Endometrial microvascular endothelial cells (primary cell): ENCODE measurements around the gene CDK14. TPM values are rescaled to one million over a fixed set of nuclear protein-coding genes. Genes with fewer than 3 reads are reported as not detected.
"Not testable (repeated sequence)": the region's sequence is repeated elsewhere in the genome, so short reads cannot be mapped to it uniquely, and the experiment has no call there.

Source experiments
- in situ Hi-C: cut with HindIII; loops from 2 replicates; pipeline ENCODE4 v1.10.0; 2017; ENCODE audit warnings: low sequenced_read_pairs, low pct_unique_long_range_greater_than_20kb; ENCODE audit errors: inconsistent ontology term
- total RNA-seq: library from RNA; depleted of rRNA; stranded (reverse); fragments of >200 nt; gene quantifications from one replicate; pipeline ENCODE4 v1.2.3, GENCODE V29; 2015; ENCODE audit errors: inconsistent ontology term

CDK14 gene
- total RNA-seq, 1 donor from 2014 or later = 7.2 TPM

DNA sequence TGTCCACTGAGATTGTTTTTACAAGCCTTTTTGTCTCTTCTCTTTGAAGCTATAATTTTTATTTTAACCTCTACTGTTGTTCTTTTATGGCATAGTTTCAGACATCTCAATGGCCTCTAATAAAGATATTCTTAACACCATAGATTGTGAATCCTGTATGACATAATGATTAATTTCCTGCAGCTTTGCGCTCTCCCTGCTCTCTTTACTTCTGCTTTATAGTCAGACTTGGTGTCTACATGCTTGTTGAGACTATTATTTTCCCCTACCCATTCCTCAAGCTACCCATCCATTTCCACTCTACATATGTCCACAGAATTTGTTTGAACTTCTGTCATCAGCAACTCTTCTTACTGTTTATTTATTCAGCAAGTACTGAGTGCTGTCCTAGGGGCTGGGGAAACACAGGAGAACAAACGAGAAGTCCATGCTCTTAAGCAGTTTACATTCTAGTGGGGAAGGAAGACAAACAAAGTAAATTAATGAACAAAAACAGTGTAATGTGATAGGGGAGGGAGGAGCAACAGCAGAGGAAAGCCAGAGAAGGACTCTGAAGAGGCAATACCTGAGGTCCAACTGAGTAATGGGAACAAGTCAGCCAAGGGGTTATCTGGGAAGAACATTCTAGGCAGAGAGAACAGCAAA, 110.1 kb downstream of the CDK14 start:
- in situ Hi-C loops = no loop called here

DNA sequence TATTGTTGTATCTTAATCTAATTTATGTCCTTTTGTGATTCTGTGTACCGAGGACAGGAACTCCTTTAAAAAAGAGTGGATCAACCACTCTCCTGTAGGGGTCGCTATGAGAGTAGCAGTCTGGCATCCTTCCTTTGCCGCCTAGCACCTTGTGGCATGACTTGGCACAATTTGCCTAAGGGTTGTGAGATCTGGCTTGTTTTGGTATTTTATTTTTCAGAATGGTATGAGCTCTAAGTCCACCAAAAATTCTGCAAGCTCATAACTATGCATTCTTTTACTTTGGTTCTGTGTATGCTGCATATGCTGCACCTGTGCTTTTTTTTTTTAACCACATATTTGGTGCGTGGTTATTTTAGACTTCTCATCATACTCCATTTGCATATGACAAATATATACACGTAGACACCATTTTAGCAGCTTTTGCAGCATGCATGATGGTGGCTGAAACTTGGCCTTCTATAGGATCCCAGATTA, 112.8 kb downstream of the CDK14 start:
- in situ Hi-C loops = no loop called here

DNA sequence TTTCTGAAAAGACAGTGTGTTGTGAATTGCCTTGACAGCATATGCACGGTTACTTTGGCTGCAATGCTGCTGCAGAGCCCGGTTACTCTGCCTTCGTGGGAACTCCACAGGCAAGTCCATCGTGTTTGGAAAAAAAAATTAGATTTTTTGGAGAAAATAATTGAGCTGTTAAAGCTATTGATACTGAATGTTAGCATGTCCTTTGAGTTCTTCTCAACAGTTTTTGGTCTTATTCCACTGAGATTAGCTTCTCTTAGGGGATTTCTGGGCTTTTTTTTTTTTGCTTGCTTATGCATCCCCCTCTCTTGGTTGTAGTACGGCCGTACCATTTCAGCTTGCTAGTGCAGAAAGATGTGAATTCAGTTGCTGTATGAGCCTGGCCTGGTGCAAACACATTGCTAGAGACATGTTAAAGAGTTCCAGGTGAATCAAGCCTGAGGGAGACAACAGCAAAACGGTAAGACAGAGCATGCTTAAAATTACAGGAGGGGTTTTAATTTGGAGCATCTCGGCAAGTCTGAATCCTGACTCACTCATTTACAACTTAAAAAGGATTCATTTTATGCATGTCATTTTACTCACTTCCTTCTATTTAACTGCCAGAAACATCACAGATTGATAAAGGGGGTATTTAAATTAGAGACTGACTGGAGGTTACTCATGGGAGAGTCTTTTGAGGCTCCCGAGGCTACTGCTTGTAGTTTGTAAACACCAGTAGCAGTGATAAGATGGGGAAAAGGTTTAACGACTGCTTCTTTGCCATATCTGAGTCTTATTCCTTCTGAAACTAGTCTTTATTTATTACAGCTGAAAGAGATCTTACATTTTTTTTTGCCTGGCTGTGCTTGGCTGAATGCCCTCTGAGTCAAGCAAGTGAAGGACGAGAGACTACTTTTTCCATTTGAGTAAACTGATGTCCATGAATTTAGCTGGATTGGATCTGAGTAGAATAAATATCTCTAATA, 113.7 kb downstream of the CDK14 start:
- in situ Hi-C loops = no loop called here

DNA sequence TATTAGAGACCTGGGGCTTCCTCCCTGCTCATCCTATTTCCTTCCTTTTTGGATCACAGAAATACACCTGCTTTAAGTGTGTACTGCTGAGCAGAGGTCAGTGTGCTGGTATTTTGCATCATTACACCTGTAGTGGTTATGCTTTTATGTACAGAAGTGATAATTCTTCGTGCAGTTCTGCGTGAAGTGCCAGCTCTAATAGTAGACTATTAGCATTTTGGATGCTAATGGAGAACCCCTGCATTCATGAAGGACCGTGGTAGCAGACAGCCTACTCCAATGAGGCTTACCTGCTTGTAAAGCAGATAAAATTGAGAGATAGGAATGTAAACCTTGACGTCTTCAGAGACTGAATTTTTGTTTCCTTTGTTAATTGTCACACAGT, 114.3 kb downstream of the CDK14 start:
- in situ Hi-C loops = no loop called here

DNA sequence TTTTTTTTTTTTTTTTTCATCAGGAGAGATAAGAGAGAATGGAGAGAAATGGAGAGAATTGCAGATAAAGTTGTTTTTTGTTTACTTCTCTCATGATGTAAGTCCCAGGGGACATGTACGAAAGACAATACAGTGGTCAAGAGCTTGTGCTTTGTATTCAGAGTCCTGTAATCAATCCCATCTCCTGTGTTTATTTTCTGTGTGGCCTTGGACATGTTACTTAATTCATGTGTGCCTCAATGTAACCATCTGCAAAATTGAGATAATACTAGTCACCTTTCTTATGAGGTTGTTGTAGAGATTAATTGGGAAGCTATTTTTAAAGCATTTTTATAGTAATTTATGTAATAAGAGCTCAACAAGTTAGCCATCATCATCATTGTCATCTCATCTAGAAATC, 117.5 kb downstream of the CDK14 start:
- in situ Hi-C loops = no loop called here

DNA sequence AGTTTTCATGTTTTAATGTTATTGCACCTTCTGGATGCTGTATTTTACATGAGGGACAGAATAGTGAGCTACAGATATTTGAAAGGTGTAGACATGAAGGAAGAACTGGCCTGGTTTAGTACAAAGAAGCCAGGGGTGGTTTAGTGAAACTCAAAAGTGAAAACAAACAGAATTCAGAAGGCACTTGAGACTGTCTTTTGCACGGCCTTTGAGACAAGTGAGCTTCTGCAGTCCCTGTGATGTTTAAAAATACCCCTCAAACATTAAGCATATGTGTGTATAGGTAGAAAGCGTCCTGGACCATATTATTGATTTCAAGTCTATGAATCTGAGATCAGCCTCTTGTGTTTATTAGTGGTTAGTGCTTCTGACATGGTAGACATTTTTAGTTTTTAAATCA, 118.9 kb downstream of the CDK14 start:
- in situ Hi-C loops = no loop called here

DNA sequence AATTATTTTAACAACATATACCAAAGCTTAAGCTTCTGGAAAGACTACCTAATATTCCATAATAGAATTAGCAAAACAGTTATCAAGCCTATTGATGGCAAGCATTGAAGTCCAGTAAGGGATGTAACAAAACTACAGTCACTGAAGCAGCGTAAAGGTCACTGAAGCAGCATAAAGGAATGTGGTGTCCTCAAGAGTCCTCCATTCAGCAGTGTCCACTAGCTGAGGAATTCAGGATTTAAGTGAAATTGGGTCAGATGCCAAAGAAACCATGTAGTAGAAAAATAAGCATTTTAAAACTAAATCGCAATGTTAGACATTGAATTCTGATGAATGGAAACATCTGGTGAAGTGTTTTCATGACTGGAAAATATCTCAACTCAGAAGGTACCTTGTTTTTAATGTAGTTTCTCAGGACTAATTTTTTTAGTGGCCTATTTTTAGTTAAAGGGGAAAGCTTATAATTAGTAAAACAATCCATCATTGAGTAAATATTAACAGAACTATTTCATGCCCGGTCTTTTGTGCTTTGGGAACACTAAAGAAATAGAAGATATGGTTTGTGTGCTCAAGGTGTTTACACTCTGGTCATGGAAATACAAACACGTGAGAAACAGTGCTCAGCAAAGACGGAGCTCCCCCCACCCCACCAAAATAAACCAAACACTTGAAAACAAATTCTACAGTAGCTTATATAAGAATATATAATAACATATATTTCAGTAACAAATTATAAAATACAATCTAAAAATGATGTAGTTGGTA, 121.4 kb downstream of the CDK14 start:
- in situ Hi-C loops = no loop called here

DNA sequence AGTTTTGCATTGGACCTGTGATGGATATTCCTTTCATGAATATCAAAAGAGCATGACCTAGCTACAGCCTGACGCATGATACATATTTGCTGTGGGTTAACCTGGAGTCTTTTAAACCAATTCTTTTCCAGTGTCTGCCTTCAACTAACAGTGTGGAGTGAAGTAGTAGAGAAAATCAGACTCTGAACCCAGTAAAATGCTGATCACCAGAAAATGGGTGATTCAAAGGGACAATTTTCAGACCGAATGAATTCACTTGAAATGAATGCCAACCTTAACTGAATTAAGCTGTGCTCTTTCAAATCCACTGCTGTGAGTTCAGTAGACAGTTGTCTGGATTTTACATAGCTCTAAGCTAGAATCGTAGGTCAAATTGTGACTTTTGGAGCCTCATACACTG, 123.0 kb downstream of the CDK14 start:
- in situ Hi-C loops = no loop called here

DNA sequence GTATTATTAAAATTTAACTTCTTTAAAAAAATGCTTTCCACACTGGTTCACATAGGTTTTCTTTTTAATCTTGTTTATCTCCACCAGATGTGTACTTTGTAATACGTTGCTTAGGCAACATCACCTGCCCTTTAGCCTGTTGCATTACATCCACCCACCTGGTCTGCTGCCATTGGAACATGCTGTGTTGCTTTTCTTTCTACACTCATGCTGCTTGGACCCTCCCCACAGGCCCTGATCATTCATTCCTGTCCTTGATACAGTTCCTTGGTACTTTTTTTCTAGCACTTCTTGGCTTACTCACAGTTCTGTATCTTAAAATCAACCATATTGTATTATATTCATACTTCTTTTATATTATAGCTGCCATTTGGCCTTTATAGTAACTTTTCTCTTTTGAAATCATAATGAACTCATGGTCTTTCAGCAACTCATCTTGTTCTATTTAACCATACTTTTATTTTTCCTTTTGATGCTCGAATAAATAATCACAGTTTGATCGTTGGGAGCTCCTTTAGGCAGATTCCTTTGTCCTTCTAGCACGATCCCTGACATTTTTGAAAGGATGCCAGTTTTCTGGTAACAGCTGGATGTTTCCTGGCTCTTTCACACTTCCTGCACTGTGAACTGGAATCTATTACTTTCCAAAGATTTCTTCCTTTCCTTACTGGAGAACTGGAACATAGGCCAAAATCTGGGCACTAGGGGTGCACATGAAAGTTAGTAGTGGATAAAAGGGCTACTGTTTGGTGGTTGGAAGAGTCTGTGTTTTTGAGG, 125.1 kb downstream of the CDK14 start:
- in situ Hi-C loops = no loop called here

DNA sequence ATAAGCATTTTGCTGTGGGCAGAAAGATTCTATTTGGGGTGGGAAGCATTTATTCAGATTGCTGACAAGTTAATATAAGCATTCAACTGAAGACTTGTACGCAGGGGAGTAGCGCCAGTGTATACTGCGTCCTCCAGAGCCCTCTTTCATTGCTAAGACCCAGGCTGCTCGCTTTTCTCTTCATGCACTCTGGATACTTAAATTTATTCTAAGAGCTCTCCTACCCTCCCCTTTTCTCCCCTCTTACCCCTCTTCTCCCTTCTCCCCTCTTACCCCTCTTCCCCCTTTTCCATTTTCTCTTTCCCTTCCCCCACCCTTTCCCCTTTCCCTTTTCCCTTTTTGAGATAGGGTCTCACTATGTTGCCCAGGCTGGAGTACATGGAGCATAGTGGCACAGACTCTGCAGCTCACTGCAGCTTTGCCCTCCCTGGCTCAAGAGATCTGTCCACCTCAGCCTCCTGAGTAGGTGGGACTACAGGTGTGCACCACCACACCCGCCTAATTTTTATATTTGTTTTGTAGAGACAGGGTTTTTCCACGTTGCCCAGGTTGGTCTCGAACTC, 125.8 kb downstream of the CDK14 start:
- in situ Hi-C loops = no loop called here

DNA sequence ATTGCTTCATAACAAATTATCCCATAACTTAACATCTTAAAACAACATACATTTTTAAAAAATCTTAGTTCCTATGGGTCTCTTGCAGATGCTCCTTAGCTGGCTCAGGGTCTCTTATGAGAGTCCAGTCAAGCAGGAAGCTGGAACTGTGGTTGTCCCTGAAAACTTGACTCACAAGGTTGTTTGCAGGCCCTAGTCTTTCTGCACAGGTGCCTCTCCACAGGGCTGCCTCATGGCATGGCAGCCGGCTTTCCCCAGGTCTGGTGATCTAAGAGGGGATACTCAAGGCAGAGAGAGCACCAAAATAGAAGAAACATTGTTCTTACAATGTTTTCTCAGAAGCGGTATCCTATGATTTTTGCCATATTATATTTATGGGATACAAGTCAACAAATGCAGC, 127.1 kb downstream of the CDK14 start:
- in situ Hi-C loops = no loop called here

DNA sequence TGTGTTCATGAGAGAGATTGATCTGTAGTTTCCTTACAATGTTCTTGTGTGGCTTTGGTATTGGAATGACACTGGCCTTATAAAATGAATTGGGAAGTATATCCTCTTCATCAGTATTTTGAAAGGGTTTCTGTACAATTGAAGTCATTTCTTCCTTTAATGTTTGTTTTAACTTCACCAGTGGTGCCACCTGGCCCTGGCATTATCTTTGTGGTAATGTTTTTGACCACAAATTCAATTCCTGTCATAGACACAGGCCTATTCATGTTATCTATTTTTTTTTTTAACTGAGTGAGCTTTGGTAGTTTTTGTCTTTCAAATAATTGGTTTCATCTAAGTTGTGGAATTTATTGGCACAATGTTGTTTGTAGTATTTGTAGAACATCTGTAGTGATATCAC, 127.7 kb downstream of the CDK14 start:
- in situ Hi-C loops = no loop called here

DNA sequence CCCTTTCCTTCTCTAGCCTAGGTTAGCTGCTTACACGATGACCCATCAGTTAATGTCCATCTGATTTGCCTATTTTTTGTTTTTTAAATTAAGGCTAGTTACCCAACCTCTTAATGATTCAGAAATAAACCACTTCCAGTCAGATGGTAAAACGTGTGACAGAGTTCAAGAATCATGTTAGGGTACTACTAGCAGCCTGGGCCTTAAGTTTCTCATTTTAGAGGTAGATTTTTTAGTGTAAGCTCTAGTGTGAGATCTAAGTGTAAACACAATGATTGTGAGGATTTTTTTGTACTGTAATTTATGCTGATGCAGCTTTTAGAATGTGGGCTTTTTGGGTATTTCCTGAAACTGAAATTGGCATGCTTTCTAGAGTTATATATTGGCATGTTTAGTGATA, 130.0 kb downstream of the CDK14 start:
- in situ Hi-C loops = no loop called here

DNA sequence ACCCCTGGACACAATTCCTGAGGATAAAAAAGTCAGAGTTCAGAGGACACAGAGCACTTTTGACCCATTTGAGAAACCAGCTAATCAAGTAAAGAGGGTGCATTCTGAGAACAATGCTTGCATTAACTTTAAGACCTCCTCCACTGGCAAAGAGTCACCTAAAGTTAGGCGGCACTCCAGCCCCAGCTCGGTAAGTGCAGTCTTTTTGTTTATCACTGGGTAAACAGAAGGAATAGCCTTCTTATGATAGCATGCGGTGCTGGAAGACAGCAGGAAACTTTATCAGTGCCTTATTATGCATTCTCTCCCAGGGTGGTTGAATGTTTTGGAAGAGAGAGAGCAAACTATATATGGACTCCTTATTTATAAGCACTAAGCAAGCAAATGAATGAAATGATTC, 130.5 kb downstream of the CDK14 start:
- in situ Hi-C loops = no loop called here

DNA sequence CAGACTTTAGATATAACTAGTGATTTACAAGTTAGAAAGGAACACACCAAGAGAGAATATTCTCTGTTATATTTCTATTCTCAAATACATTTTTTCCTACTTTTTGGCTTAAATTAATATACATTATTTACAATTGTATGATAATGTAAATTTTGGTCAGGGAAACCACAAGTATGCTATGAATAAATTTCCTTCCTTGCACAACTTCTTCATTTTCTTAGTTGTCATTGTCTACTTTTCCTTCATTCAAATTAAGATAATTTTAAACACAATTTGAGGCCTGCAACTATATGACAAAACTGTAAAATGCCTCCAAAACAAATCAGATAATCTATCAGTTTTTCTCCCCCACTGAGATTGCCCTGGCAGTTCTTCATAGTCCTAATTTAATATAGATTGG, 131.3 kb downstream of the CDK14 start:
- in situ Hi-C loops = no loop called here

DNA sequence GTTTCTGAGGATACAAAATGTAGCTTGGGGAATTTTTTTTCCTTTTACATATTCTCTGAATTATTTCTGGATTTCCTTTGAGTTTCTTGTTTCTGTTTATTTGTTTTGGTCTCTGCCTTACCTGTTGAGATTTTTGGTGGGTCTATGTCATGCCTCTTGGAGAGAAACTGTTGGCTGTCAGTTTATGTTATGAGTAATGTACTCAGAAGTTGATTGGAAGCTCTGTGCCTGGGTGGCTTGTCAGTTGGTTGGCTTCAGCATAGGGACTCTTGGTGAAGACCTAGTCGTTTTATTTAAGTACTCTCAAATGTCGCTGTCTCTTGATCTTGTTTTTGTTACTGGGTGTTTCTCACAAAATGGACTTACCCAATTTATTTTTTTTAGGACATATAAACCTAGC, 132.4 kb downstream of the CDK14 start:
- in situ Hi-C loops = no loop called here

DNA sequence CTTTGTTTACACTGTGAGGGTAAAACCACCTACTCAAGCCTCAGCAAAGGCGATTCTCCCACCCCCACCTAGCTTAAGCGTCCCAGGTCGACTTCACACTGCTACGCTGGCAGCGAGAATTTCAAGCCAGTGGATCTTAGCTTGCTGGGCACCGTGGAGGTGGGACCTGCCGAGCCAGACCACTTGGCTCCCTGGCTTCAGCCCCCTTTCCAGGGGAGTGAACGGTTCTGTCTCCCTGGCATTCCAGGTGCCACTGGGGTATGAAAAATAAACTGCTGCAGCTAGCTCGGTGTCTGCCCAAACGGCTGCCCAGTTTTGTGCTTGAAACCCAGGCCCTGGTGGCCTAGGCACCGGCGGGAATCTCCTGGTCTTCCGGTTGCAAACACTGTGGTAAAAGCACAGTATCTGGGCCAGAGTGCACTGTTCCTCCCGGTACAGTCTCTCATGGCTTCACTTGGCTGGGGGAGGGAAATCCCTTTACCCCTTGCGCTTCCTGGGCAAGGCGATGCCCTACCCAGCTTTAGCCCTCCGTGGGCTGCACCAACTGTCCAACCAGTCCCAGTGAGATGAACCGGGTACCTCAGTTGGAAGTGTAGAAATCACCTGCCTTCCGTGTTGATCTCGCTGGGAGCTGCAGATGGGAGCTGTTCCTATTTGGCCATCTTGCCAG, 139.6 kb downstream of the CDK14 start:
- in situ Hi-C loops = not testable (repeated sequence)

DNA sequence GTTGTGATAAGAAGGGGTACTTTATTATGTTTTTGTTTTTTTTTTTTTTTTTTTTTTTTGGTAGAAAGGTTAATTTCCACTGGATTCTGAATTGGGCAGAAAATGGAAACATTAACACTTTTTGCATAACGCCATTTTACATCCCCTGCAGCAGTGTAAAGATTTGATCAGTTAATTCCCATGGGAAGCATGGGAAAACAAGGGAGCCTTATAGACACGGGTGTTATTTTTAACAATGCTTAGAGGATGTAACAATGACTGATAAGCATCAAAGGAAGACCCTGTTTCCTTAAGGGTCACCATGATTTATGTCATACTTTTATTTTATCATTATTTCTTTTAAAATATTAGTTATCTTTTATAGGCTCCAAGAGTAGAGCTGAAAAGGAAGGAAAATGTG, 140.2 kb downstream of the CDK14 start:
- in situ Hi-C loops = no loop called here
